Activated B cell treated with CpG ODN at 0.5 μM for 24 hours (primary cell): Measurements from ENCODE around the gene CRHR1. TPM values are rescaled to one million over a fixed set of nuclear protein-coding genes. Genes with fewer than 3 reads are reported as not detected.

Experiments
- ATAC-seq: fragments of 200-7000 bp; cut with Tn5 transposase; one replicate; pipeline ENCODE4 v1.10.0; 2021; ENCODE audit warnings: low read depth, mild to moderate bottlenecking, moderate library complexity
- CTCF ChIA-PET: fragments of 350-600 bp; sonication (Branson Sonifier 250); formaldehyde crosslinking; loops from one replicate; lab custom pipeline; 2021; ENCODE audit warnings: antibody characterized with exemption; lab: Charles Lee
- POLR2A ChIA-PET: fragments of 350-600 bp; sonication (Branson Sonifier 250); formaldehyde crosslinking; loops from one replicate; lab custom pipeline; 2021; ENCODE audit warnings: antibody characterized with exemption; lab: Charles Lee
- DNase-seq: peaks from one replicate; pipeline ENCODE4 v3.0.0; 2022
- H3K27ac Mint-ChIP-seq: one replicate; pipeline ENCODE4 v1.8.0; 2020; ENCODE audit warnings: mixed read lengths
- H3K27me3 Mint-ChIP-seq: one replicate; pipeline ENCODE4 v1.8.0; 2021; ENCODE audit warnings: mixed read lengths
- H3K36me3 Mint-ChIP-seq: one replicate; pipeline ENCODE4 v1.8.0; 2021; ENCODE audit warnings: low read depth, mixed read lengths
- H3K4me1 Mint-ChIP-seq: one replicate; pipeline ENCODE4 v1.8.0; 2021; ENCODE audit warnings: mixed read lengths
- H3K4me3 Mint-ChIP-seq: one replicate; pipeline ENCODE4 v1.8.0; 2020; ENCODE audit warnings: mild to moderate bottlenecking, mixed read lengths
- H3K9me3 Mint-ChIP-seq: one replicate; pipeline ENCODE4 v1.8.0; 2020; ENCODE audit warnings: mixed read lengths
- intact Hi-C: fragments of 100-400 bp; cut with micrococcal nuclease; formaldehyde crosslinking; loops from one replicate; pipeline ENCODE4 v1.15.1; 2024
- total RNA-seq: library from RNA; stranded (reverse); gene quantifications from 2 replicates; pipeline ENCODE4 v1.2.3, GENCODE V29; 2022
- TF ChIP-seq, protein P1 (sequence below): fragments of 200-600 bp; IDR thresholded peaks from one replicate; pipeline ENCODE4 v1.8.0; 2022; ENCODE audit warnings: antibody characterized with exemption, mild to moderate bottlenecking

CRHR1 gene
- total RNA-seq, 1 donor from 2014 or later = not detected

DNA sequence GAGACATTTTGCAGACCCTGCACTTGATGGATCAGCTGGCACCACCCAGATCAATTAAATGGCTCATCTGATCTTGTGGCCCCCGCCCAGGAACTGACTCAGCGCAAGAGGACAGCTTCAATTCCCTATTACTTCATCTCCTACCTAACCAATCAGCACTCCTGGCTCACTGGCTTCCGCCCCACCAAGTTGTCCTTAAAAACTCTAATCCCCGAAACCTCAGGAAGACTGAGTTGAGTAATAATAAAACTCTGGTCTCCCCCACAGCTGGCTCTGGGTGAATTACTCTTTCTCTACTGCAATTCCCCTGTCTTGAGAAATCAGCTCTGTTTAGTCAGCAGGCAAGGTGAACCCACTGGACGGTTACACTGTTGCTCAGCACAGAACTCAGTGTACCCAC is 84.2 kb downstream of the CRHR1 start:
- ATAC-seq = no peak
- intact Hi-C loops = no loop called here
- Mint-ChIP-seq H3K4me3 (no peak overlapping the region), H3K36me3 (no peaks in the 10 kb centered on the region), H3K27me3 (peaks cover 41% of the 10 kb centered on the region), H3K4me1 (no peaks in the 10 kb centered on the region), H3K27ac (no peak overlapping the region), H3K9me3 (no peaks in the 10 kb centered on the region)
- DNase-seq = no peak
- ChIA-PET POLR2A (no interaction called here), CTCF (no interaction called here)
- TF ChIP-seq, protein P1, sequence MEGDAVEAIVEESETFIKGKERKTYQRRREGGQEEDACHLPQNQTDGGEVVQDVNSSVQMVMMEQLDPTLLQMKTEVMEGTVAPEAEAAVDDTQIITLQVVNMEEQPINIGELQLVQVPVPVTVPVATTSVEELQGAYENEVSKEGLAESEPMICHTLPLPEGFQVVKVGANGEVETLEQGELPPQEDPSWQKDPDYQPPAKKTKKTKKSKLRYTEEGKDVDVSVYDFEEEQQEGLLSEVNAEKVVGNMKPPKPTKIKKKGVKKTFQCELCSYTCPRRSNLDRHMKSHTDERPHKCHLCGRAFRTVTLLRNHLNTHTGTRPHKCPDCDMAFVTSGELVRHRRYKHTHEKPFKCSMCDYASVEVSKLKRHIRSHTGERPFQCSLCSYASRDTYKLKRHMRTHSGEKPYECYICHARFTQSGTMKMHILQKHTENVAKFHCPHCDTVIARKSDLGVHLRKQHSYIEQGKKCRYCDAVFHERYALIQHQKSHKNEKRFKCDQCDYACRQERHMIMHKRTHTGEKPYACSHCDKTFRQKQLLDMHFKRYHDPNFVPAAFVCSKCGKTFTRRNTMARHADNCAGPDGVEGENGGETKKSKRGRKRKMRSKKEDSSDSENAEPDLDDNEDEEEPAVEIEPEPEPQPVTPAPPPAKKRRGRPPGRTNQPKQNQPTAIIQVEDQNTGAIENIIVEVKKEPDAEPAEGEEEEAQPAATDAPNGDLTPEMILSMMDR = no peak

DNA sequence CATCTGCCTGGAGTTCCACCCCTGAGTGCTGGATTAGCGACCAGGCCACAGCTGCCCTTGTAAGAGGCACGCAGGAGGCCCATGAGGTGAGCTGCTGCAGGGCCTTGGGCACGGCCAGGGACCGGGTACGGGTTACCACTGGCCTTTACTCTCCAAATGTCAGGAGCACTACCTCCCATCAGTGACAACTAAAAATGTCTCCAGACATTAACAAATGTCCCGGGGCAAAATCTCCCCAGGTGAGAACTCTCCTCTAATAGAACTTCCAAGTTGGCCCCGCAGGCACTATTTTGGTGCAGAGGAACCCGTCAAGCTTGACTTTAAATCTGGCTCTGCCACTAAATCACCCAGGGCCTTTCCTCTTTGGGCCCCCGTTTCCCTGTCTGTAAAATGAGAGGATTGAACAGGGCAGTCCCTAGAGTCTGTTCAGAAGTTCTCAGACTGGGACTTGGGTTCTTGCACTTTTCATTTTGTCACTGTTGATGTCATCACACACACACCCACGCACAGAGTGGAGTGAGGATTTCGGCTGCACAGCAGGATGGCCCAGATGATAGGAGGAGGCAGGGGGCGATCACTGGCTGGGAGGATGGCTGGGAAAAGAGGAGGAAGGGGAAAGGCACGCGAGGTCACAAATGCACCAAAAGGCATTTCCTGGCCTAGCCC is 85.7 kb downstream of the CRHR1 start:
- TF ChIP-seq, protein P1 = no peak
- H3K27ac Mint-ChIP-seq = no peak overlapping the region
- POLR2A ChIA-PET = no interaction called here
- no peaks in the 10 kb centered on the region for H3K9me3 Mint-ChIP-seq
- H3K36me3 Mint-ChIP-seq = no peaks in the 10 kb centered on the region
- H3K27me3 Mint-ChIP-seq = peaks cover 32% of the 10 kb centered on the region
- ATAC-seq = no peak
- peaks cover 4% of the 10 kb centered on the region for H3K4me1 Mint-ChIP-seq
- H3K4me3 Mint-ChIP-seq = no peak overlapping the region
- no peak for DNase-seq
- CTCF ChIA-PET = no interaction called here
- intact Hi-C loops = no loop called here

DNA sequence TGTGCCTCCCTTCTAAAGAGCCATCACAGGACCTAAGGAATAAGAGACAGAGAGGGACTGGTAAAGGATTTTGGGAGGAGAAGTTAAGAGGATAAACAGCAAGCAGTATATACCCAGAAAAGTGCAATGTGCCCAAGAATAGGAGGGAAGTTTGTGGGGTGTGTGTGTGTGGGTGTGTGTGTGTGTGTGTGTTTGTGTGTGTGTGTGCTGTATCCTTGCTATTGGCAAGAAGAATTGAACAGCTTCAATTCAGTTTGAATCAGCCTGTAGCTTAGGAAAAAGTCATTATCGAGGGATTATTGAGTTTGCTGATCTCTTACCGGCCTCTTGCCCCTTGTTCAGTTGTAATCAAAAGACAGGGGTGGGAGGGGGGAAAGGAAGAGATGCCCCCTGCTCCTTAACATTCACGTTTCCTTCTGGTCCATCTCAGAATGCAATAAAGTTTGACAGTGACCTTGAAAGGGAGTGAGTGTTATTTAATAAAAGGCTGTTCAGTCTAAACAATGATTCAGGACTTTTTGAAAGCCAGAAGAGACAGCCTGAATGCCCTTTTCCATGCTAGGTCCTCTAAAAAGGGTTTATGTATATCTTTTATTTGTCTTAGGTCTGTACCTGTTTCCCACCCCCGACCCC is 86.3 kb downstream of the CRHR1 start:
- H3K4me1 Mint-ChIP-seq = peaks cover 4% of the 10 kb centered on the region
- H3K27ac Mint-ChIP-seq = no peak overlapping the region
- ATAC-seq (no peak), DNase-seq (no peak)
- intact Hi-C loops = no loop called here
- TF ChIP-seq, protein P1 = no peak
- H3K27me3 Mint-ChIP-seq = peaks cover 27% of the 10 kb centered on the region
- ChIA-PET CTCF (no interaction called here), POLR2A (no interaction called here)
- no peak overlapping the region for H3K4me3 Mint-ChIP-seq
- no peaks in the 10 kb centered on the region for H3K36me3 Mint-ChIP-seq
- H3K9me3 Mint-ChIP-seq = no peaks in the 10 kb centered on the region

DNA sequence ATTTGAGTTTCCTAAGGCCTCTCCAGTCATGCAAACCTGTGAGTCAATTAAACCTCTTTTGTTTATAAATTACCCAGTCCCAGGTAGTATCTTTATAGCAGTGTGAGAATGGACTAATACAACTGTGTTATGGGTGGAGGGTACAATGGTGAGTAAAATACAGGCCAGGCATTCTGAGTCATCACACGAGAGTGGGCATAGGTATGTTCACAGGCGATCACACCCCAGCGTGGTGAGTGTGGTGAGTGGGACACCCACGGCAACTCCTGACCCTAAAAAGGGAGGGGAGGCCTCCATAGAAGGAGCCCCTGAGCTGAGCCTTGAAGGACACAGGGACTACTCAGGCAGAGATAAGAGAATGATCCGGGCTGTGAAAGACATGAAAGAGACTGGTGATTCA is 87.6 kb downstream of the CRHR1 start:
- CTCF ChIA-PET = no interaction called here
- H3K27ac Mint-ChIP-seq = no peak overlapping the region
- H3K36me3 Mint-ChIP-seq = no peaks in the 10 kb centered on the region
- peaks cover 23% of the 10 kb centered on the region for H3K27me3 Mint-ChIP-seq
- no peak overlapping the region for H3K4me3 Mint-ChIP-seq
- DNase-seq (no peak), ATAC-seq (no peak)
- TF ChIP-seq, protein P1 = no peak
- no peaks in the 10 kb centered on the region for H3K9me3 Mint-ChIP-seq
- intact Hi-C loops = no loop called here
- H3K4me1 Mint-ChIP-seq = peaks cover 4% of the 10 kb centered on the region
- POLR2A ChIA-PET = no interaction called here

DNA sequence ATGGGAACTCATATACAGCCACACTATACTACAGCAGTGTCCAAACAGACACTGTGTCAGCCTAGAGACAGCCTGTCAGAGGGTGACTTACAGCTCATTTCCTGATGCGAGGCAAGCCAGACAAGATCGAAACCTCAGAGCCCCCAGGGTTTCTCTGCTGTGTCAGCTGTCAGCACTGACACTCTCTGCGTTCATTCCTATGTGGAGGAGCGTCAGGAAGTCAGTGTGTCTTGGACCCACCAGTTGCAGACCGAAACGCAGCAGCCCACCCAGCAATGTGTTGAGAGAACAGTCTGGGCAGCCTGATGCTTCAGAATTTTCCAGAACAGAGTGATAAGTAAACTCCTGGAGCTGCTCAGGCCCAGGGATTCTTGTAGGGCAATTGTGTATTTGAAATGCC is 89.6 kb downstream of the CRHR1 start:
- CTCF ChIA-PET = interaction anchor here (0.6 kb wide), 1 partner anchor 782 kb away, joined by 3 read pairs; no protein-coding TSS in a partner anchor
- no peaks in the 10 kb centered on the region for H3K36me3 Mint-ChIP-seq
- POLR2A ChIA-PET = no interaction called here
- DNase-seq (no peak), ATAC-seq (peak; percentile 47)
- intact Hi-C loops = no loop called here
- no peak overlapping the region for H3K4me3 Mint-ChIP-seq
- H3K9me3 Mint-ChIP-seq = peaks cover 3% of the 10 kb centered on the region
- TF ChIP-seq, protein P1 = no peak
- H3K4me1 Mint-ChIP-seq = peaks cover 4% of the 10 kb centered on the region
- no peak overlapping the region for H3K27ac Mint-ChIP-seq
- H3K27me3 Mint-ChIP-seq = peaks cover 12% of the 10 kb centered on the region
